GM23338 (cell line): Measurements from ENCODE around the gene SLC23A3.

Source experiments
- CTCF ChIP-seq, 2 experiments: fragments of 200-600 bp in 1 of 2; sonication (generic) in 1 of 2; conservative IDR thresholded peaks; 2 replicates each; pipeline versions ENCODE4 v1.5.1 to v1.6.1; 2016 to 2017; ENCODE audit warnings: antibody characterized with exemption in 2 of 2, low read depth in 2 of 2, mild to moderate bottlenecking in 2 of 2, moderate library complexity in 1 of 2
- ETS1 ChIP-seq: IDR thresholded peaks from 2 replicates; pipeline ENCODE4 v1.6.1; 2016; ENCODE audit warnings: antibody characterized with exemption
- EZH2 ChIP-seq: fragments of 200-600 bp; sonication (generic); IDR thresholded peaks from one replicate; pipeline ENCODE4 v1.8.0; 2017; ENCODE audit warnings: antibody characterized with exemption, mild to moderate bottlenecking, low read depth; ENCODE audit not compliant: unreplicated experiment
- POLR2AphosphoS5 ChIP-seq: IDR thresholded peaks from 2 replicates; pipeline ENCODE4 v1.6.1; 2016; ENCODE audit warnings: antibody characterized with exemption, low read depth
- TF ChIP-seq, protein P1 (sequence below): IDR thresholded peaks from one replicate; pipeline ENCODE4 v1.6.1; 2018; ENCODE audit warnings: antibody characterized with exemption; ENCODE audit not compliant: unreplicated experiment

- no peak for TF ChIP-seq CTCF (conservative IDR thresholded peaks at IDR 0.05; ENCODE audit: low read depth in 2 of 2)
- TF ChIP-seq ETS1, result 0 out of 2 replicates have a peak, but pooled peaks have one; percentile 49
- TF ChIP-seq, protein P1, sequence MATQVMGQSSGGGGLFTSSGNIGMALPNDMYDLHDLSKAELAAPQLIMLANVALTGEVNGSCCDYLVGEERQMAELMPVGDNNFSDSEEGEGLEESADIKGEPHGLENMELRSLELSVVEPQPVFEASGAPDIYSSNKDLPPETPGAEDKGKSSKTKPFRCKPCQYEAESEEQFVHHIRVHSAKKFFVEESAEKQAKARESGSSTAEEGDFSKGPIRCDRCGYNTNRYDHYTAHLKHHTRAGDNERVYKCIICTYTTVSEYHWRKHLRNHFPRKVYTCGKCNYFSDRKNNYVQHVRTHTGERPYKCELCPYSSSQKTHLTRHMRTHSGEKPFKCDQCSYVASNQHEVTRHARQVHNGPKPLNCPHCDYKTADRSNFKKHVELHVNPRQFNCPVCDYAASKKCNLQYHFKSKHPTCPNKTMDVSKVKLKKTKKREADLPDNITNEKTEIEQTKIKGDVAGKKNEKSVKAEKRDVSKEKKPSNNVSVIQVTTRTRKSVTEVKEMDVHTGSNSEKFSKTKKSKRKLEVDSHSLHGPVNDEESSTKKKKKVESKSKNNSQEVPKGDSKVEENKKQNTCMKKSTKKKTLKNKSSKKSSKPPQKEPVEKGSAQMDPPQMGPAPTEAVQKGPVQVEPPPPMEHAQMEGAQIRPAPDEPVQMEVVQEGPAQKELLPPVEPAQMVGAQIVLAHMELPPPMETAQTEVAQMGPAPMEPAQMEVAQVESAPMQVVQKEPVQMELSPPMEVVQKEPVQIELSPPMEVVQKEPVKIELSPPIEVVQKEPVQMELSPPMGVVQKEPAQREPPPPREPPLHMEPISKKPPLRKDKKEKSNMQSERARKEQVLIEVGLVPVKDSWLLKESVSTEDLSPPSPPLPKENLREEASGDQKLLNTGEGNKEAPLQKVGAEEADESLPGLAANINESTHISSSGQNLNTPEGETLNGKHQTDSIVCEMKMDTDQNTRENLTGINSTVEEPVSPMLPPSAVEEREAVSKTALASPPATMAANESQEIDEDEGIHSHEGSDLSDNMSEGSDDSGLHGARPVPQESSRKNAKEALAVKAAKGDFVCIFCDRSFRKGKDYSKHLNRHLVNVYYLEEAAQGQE, result no peak
- TF ChIP-seq EZH2, result no peak
- peak; percentile 75 for TF ChIP-seq POLR2AphosphoS5
Observed at GRCh38 chr2:219176818-219177551, 7.2 kb upstream of the SLC23A3 start, which contains the start of gene CNPPD1.
